Suprapubic skin (tissue), 4 donors: ENCODE data around the gene PLXNC1. TPM values are rescaled to one million over a fixed set of nuclear protein-coding genes. Genes with fewer than 3 reads are reported as not detected.

Source experiments
- DNase-seq, 2 donors: peaks; one replicate each; pipeline ENCODE4 v3.0.0-alpha.2; 2019; ENCODE audit warnings: low spot score in 2 of 2
- H3K27ac ChIP-seq: fragments of 200-600 bp; sonication (generic); one replicate; pipeline ENCODE4 v1.5.1; 2019
- H3K27me3 ChIP-seq: fragments of 200-600 bp; sonication (generic); one replicate; pipeline ENCODE4 v1.5.1; 2019
- H3K36me3 ChIP-seq: fragments of 200-600 bp; sonication (generic); one replicate; pipeline ENCODE4 v1.5.1; 2019
- H3K4me1 ChIP-seq: fragments of 200-600 bp; sonication (generic); one replicate; pipeline ENCODE4 v1.5.1; 2019
- H3K4me3 ChIP-seq: fragments of 200-600 bp; sonication (generic); one replicate; pipeline ENCODE4 v1.5.1; 2019; ENCODE audit warnings: mild to moderate bottlenecking
- H3K9me3 ChIP-seq: fragments of 200-600 bp; sonication (generic); one replicate; pipeline ENCODE4 v1.5.1; 2019
- CTCF ChIP-seq, 2 donors: fragments of 200-600 bp in 1 of 2; fragments of 450-650 bp in 1 of 2; sonication (generic) in 1 of 2; IDR thresholded peaks; one replicate each; pipeline ENCODE4 v1.5.1; 2016 to 2019; ENCODE audit warnings: antibody characterized with exemption in 2 of 2, mild to moderate bottlenecking in 1 of 2, moderate library complexity in 1 of 2
- EP300 ChIP-seq: sonication (generic); formaldehyde crosslinking; IDR thresholded peaks from one replicate; pipeline ENCODE4 v1.6.1; 2017; ENCODE audit warnings: antibody characterized with exemption
- POLR2A ChIP-seq, 2 donors: fragments of 450-650 bp; IDR thresholded peaks; one replicate each; pipeline ENCODE4 v1.6.1; 2017; ENCODE audit warnings: antibody characterized with exemption in 2 of 2, mild to moderate bottlenecking in 2 of 2, moderate library complexity in 2 of 2
- POLR2AphosphoS5 ChIP-seq, 3 donors: sonication (generic); formaldehyde crosslinking; IDR thresholded peaks; one replicate each; pipeline ENCODE4 v1.6.1; 2017; ENCODE audit warnings: antibody characterized with exemption in 3 of 3
- WGBS: methylation state at CpG from one replicate; pipeline ENCODE4 v1.1.5; 2018; 5-methylcytosine and 5-hydroxymethylcytosine counted together
- total RNA-seq, 4 donors: library from RNA; depleted of rRNA; stranded (reverse); fragments of >200 nt; gene quantifications; one replicate each; pipeline ENCODE4 v1.1.0, GENCODE V29; 2016

Gene PLXNC1
- total RNA-seq, 4 donors from 2014 or later: 8.1 to 30.9 (median 15.3) TPM

GRCh38 chr12:94149119-94149780 is 873 bp downstream of the PLXNC1 start:
- DNase-seq: no peak
- WGBS: under 1% methylated on average over 40 of the region's 76 CpGs
- Histone ChIP-seq H3K4me3 (peak overlapping the region; percentile 79), H3K4me1 (peaks cover 37% of the 10 kb centered on the region), H3K9me3 (no peaks in the 10 kb centered on the region), H3K36me3 (no peaks in the 10 kb centered on the region), H3K27ac (no peak overlapping the region), H3K27me3 (peaks cover 64% of the 10 kb centered on the region)
- TF ChIP-seq CTCF (IDR thresholded peaks at IDR 0.05) (no peak), POLR2AphosphoS5 (IDR thresholded peaks at IDR 0.05) (no peak), EP300 (no peak), POLR2A (IDR thresholded peaks at IDR 0.05) (no peak)

GRCh38 chr12:94149781-94150239 is 1.4 kb downstream of the PLXNC1 start:
- Histone ChIP-seq H3K27me3 (peaks cover 67% of the 10 kb centered on the region), H3K27ac (no peak overlapping the region), H3K4me3 (peak overlapping the region; percentile 79), H3K4me1 (peaks cover 37% of the 10 kb centered on the region), H3K9me3 (no peaks in the 10 kb centered on the region), H3K36me3 (no peaks in the 10 kb centered on the region)
- no peak for TF ChIP-seq POLR2AphosphoS5 (IDR thresholded peaks at IDR 0.05)
- no peak for TF ChIP-seq POLR2A (IDR thresholded peaks at IDR 0.05)
- no peak for TF ChIP-seq EP300
- TF ChIP-seq CTCF (IDR thresholded peaks at IDR 0.05): no peak
- 0% methylated on average over 6 of the region's 49 CpGs for WGBS
- DNase-seq: peak in 1 of 2 donors; percentile 57

GRCh38 chr12:94150240-94151121 is 2.1 kb downstream of the PLXNC1 start:
- no peak for DNase-seq
- TF ChIP-seq EP300 (no peak), POLR2AphosphoS5 (IDR thresholded peaks at IDR 0.05) (no peak), POLR2A (IDR thresholded peaks at IDR 0.05) (no peak), CTCF (IDR thresholded peaks at IDR 0.05) (no peak)
- peaks cover 37% of the 10 kb centered on the region for H3K4me1 ChIP-seq
- H3K27ac ChIP-seq: no peak overlapping the region
- WGBS: 17% methylated on average over 26 of the region's 33 CpGs
- peak overlapping the region; percentile 79 for H3K4me3 ChIP-seq
- H3K36me3 ChIP-seq: no peaks in the 10 kb centered on the region
- peaks cover 67% of the 10 kb centered on the region for H3K27me3 ChIP-seq
- no peaks in the 10 kb centered on the region for H3K9me3 ChIP-seq

GRCh38 chr12:94151582-94151981 is 3.2 kb downstream of the PLXNC1 start:
- Histone ChIP-seq H3K27ac (no peak overlapping the region), H3K9me3 (no peaks in the 10 kb centered on the region), H3K4me3 (peak overlapping the region; percentile 79), H3K36me3 (no peaks in the 10 kb centered on the region), H3K4me1 (peaks cover 37% of the 10 kb centered on the region), H3K27me3 (peaks cover 62% of the 10 kb centered on the region)
- no peak for TF ChIP-seq POLR2A (IDR thresholded peaks at IDR 0.05)
- TF ChIP-seq CTCF (IDR thresholded peaks at IDR 0.05): no peak
- no peak for TF ChIP-seq POLR2AphosphoS5 (IDR thresholded peaks at IDR 0.05)
- TF ChIP-seq EP300: no peak
- 26% methylated on average over 8 of the region's 8 CpGs for WGBS
- no peak for DNase-seq
